Hematopoietic multipotent progenitor cell treated with erythropoietin and hydrocortisone succinate and interleukin-3 and kit ligand, for 15 days (in vitro differentiated cells): ENCODE measurements around the gene RBM44.
A peak's percentile ranks its signal among the peaks of the same experiment; 100 is the strongest.
"Not testable (repeated sequence)": the region's sequence is repeated elsewhere in the genome, so short reads cannot be mapped to it uniquely, and the experiment has no call there.

Experiments used
- DNase-seq: peaks from one replicate; pipeline ENCODE4 v3.0.0-alpha.2; 2015; ENCODE audit warnings: low spot score

The RBM44 gene

DNA sequence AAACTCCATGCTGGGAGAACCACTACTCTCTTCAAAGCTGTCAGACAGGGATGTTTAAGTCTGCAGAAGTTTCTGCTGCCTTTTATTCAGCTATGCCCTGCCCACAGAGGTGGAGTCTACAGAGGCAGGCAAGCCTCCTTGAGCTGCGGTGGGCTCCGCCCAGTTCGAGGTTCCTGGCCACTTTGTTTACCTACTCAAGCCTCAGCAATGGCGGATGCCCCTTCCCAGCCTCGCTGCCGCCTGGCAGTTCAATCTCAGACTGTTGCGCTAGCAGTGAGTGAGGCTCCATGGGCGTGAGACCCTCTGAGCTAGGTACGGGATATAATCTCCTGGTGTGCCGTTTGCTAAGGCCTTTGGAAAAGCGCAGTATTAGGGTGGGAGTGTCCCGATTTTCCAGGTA lies 50.4 kb downstream of the RBM44 start:
- not testable (repeated sequence) for DNase-seq

DNA sequence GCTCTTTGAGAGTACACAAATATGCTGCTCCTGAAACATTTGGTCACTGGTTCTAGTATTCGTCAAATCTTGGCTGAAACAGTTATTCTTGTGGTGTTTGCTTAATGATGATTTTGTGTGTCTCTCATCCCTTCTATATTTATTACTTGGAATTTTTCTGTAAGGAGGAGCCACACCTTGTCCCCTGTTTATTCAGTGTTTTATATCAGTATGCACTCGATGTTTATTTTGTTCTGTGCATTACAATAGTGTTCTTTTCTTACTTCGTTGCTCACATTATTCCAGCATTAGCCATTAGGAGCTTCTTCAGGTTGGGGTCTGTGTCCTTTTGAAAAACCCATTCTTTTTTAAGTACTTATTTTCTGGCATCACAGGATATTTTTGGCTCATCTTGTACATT lies 55.7 kb downstream of the RBM44 start:
- DNase-seq = no peak

DNA sequence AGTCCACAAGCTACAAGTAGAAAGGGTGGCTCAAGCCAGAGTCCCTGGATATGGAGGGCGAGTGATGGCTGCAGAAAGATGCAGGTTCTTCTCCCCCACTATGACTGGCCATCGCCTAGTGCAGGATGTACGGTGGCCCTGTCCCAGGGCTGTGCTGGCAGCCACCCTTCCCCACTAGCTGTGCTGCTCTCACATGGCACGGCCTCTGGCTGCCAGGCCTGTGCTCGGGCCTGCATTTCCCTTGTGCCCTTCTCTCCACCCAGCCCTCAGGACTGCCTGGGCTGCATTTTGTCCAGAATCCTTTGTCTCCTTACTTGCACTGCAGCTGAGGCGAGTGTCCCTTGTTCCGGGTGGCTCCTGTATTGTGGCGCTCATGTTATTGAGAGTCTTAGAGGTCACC lies 59.2 kb downstream of the RBM44 start:
- no peak for DNase-seq

DNA sequence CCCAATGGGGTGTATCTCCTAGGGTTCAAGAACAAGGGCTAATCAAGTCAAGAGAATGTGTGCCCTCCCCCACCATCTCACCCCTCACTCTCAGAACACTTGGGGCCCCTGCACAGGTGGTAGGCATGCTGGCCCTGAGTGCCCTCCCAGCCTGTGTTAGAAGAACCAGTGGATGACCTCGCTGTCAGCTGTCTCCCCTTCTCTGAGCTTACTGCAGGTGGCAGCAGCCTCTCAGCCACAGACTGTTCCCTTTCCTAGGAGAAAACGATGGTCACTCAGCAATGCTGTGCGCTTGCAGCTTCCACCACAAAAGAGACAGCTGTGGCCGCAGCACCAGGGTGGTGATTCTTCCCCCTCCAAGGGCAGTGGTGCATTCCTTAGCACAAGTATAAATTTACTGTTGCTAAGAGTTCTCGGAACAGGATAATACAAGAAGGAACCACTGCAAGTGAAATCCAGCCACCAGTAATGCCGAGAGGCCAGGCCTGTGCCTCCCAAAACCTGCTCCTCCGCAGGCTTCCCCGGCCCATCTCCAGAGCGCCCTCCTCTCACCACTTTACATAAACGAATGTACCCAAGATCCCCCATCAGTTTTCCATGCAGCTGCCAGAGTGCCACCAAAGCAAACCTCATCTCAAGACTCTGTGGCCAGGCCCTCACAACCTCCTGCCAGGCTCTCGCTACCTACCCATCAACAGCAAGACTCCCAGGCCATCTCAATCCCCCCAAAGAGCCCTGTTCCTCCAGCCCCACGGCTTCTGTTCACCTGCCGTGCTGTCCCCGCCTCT lies 59.9 kb downstream of the RBM44 start:
- DNase-seq = peak; percentile 25

DNA sequence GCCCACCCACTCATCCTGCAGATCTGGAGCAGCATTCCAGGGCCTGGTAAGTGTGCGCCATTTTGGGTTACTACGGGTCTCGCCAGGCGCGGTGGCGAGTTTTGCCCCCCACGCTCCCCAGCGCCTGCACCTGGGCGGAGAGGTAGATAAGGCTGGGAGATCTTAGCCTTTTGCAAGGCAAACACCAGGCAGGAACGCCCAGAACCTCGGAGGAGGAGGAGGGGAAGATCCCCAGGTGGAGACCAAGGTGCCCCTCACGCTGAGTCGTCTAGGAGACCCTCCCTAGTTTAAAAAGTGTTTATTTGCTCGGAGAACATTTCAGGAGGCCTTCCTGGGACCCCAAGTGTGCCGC lies 60.5 kb downstream of the RBM44 start:
- DNase-seq = no peak

DNA sequence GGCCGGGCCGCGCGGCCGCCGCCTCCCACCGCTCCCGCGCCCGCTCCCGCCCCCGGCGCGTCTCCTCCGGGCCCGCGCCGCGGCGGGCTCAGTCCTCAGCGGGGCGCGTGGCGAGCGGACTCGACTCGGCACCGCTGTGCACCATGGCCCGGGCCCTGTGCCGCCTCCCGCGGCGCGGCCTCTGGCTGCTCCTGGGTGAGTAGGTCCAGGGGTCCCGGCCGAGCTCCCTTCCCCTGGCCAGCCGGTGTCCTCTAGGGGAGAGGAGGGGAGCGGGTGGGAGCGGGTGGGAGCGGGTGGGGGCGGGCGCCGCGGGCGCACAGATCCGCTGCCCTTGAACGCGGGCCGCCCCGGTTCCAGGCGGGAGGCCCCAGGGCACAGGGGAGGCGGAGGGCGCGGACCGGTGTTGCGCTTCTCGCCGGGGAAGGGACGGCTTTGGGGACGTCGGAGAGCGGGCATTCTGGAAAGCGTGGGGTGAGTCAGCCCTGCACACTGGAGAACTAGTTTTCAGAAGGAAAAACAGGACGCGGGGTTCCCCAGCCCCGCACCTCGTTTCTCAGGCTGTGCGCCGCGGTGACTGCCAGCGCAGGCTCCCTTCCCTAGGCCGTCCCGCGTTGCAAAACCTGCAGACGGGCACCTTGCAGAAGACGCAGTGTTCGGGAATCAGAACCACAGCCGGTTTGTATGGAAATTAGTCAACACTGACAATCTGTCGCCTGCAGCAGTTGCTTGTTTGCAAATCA lies 61.1 kb downstream of the RBM44 start, which contains the start of gene RAMP1:
RAMP1 (plus strand) TSS at position 91 of the 740 bp plus-strand sequence; CDS start at position 144, 53 bp downstream.
- no peak for DNase-seq

DNA sequence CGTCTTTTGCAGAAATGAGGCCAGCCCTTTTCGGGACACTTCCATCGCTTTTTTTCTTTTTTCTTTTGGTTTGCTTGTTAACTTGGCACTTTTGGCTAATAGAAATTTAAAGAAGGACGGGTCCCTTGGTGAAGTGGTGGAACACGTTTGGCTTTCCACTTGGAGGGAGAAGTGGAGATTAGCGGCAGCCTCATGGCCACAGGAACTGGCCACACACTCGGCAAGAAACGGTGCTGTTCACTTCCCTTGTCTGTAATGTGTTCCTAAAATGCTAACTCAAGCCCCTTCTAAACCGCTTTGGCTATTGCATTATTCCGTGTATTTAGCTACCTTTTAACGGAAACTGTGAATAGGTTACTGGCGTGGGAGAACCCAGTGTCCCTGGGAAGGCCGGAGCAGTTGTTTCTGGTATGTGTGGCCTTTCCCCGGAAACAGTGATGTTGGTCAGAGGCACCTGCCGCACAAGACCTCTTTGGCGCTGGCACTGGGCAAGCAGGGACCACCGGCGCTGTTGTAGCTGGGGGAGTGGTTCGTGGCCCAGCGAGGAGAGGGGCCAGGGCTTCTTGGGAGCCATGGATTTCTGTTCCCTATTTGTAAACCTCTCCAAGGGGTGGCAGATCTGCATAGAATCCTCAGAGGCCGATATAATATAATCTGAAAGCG lies 61.8 kb downstream of the RBM44 start:
- DNase-seq = no peak

DNA sequence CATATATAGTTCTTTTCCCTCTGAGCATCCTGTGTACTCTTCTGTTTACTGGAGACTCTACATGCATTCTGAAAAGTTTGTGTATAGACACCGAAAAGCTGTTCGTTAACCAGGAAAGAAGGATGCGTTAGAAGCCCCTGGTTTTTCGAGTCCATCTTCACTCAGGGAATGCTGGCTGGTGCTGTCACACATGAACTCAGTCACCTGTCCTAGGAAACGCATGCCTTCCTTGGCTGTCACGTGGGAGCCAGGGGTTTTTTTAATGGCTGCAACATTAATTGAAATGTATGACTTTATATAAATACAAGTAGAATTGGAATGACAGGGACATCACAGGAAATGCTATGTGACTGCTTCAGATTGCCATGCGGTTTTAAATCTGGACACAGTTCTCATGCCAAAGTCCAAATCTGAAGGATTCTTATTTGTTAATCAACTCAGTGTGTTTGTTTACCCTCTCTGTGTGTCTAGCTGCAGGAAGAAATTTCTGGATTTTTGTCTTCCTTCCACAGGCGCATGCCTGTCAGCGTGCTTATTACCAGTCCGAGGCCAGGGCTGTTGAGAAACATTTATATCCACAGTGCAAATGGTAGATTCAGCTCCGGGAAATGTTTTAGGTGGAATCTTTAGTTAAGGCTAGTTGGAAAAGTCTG lies 63.4 kb downstream of the RBM44 start:
- no peak for DNase-seq

DNA sequence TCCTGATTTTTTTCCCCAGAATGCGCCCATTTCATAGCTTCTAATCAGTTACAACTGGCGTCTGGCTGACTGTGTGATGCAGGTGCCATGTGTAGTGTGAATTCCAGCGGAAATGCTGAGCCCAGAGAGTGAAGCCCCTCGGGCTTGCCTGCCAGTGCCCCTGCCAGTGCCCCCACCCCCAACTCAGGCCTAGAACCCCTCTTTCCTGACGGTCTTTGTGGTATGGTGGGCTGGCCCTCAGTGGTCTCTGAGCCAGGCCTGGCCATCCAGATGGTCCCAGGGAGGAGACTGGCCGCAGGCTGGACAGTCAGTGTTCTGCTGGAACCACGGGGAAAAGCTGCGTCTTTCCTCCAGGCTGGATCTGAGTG lies 63.9 kb downstream of the RBM44 start:
- no peak for DNase-seq

DNA sequence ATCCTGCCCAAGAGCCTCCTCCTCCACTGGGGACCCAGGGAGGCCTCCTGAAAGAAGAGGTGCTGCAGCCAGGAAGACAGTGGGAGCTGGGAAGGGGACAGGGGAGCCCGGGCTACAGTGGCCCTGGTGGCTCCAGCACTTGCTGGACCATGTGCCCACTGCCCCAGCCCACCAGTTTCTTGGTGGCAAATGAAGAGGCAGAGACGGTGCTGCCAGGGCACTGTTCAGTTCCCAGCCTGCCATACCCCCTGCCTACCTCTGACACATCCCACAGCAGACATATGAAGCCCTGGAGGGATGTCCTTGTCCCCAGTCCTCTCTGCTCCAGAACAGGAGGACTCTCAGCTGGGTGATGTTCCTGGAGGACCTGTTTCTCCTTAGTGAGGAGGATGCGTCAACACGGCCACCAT lies 64.5 kb downstream of the RBM44 start:
- DNase-seq = no peak

DNA sequence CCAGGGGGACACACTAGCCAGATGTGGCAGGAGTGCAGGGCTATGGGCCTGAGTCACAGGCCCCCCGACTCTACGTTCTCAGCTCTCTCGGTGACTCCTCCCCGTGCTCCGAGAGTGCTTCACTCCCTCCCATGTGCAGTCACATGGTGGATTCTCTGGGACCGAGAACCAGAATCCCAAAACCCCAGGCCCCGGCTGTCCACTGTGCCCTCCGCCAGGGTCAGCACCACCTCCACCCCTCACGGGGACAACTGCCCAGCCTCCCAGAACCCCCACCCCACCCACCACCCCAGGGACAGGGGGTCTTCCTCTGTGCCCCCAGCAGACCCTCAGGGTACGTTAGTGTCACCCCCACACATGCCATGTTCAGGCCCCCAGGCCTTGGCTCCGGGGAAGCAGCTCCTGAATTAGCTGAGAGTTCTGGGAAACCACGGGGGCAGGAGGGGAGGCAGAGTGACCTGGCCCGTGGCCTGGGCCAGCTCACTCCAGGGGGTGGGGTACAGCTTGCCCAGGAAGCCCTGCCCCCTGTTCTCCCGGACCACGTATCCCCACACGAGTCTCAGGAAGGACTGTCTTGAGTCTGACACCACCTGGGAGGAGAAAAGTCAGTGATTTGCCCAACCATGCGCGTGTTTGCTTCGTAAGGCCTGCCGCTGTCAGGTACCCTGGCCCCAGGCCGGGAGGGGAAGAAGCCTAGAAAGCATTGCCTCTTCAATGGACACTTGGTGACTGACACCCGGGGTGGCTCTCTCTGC lies 65.3 kb downstream of the RBM44 start:
- no peak for DNase-seq

DNA sequence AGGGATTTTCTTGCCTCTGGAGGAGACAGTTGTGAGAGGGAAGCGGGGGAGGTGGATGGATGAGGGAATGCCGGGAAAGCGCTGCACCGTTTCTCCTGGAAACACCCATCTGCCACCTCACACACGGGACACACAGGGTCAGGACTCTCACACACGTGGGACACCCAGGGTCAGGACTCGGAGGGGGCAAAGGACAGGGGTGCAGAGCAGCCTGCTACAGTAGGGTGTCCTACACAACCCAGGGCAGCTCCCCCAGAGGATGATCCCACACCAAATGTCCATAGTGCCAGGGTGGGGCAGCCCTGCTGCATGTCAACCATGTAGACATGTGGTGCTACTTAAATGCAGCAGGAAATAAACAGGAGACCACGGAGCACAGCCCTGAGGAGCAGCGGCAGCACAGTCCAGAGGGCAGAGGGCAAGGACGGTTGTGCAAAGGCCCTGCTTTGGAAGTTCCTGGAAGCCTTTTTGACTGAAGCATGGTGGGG lies 65.9 kb downstream of the RBM44 start:
- no peak for DNase-seq

DNA sequence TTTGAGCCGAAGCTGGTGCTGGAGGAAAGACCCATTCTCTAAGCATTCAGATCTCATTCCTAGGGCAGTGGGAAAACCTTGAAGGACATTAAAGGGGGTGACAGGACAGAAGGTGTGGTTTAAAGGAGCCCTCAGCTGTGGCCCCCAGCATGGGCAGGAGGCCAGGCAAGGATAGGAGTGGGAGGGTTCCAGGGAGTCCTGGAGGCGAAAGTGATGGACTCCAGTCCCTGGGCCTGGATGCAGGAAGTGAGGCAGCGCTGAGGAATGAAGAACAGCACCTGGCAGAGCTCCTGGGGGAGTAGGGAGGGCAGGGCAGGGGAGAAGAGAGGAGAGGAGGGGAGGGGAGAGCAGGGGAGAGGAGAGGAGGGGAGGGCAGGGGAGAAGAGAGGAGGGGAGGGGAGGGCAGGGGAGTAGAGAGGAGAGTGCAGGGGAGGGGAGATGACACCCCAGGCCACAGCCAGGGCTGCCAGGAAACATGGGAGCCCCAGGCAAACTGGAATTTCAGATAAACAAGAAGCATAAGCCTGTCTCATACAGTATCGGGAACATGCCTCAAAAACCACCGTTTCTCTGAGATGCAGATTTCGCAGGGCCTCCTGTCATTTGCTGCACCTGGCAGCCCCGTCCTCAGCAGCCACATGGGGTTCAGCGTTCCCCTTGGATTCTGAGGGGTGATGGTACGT lies 66.5 kb downstream of the RBM44 start:
- DNase-seq = no peak

DNA sequence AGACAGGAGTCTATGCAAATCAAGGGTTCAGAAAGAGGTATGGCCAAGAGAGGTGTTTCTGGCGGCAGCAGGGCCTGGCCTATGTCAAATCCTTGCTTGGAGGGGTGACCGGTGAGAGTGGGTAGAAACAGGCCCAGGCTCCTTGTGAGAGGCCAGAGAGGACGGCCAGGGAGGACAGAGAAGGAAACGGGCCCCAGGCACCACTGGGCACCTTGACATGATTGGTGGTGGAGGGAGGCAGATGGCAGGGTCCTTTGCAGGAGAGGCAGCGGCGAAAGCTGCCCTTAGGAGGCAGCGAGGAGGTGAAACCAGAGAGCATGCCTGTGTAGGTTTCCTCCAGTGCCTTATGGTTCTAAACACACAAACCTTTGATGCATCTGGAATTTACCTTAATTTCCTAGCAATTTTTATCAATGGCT lies 67.1 kb downstream of the RBM44 start:
- no peak for DNase-seq

DNA sequence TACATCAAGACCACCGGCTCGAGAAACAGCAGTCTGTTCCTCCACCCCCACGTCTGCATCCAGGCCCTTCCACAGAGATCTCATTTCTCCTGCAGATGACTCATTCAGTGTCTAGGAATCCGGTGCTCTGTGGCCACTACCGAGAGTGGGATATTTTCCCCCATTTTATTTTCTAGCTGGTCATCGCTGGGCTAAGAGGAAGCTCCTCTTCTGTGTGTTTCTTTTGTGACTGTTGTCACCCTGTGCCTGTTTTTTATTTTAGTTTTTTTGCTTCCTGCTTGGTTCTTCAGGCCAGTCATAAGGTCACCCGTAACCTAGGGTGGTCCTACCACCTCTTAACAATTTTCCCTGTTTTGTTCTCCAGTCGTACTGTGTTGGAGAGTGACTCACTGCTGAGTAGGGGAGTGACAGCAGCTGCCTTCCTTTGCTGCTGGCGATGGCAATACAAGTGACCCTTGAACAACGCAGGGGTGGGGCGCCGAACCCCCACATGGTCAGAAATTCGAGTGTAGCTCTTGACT lies 67.6 kb downstream of the RBM44 start:
- no peak for DNase-seq

DNA sequence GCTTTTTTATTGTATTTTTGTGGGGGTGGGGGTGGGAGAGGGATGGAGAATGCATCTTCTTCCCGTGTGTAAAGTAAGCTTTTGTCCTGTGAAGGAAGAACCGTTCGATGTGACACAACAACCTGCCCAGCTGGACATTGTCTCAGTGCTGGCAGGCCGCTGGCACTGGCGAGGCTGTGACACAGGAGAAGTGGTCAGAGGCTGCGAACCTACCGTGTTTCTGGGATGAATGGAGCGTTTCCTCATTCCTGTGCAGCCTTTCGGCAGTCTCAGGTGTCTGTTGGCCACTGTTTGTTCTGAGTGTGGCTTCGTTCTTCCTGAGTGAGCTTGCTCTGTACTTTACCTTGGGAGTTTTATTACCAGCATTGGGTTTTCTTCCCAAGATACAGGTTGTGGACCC lies 68.9 kb downstream of the RBM44 start:
- no peak for DNase-seq

DNA sequence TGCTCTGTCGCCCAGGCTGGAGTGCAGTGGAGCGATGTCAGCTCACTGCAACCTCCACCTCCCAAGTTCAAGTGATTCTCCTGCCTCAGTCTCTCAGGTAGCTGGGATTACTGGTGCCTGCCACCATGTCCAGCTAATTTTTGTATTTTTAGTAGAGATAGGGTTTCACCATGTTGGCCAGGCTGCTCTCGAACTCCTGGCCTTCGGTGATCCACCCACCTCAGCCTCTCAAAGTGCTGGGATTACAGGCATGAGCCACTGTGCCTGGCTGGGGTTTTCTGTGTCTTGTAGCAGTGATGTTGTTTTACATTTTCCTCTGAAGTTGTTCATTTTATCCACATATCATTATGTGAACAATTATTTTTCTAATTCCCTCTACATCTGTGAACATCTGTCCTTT lies 69.5 kb downstream of the RBM44 start:
- DNase-seq = not testable (repeated sequence)

DNA sequence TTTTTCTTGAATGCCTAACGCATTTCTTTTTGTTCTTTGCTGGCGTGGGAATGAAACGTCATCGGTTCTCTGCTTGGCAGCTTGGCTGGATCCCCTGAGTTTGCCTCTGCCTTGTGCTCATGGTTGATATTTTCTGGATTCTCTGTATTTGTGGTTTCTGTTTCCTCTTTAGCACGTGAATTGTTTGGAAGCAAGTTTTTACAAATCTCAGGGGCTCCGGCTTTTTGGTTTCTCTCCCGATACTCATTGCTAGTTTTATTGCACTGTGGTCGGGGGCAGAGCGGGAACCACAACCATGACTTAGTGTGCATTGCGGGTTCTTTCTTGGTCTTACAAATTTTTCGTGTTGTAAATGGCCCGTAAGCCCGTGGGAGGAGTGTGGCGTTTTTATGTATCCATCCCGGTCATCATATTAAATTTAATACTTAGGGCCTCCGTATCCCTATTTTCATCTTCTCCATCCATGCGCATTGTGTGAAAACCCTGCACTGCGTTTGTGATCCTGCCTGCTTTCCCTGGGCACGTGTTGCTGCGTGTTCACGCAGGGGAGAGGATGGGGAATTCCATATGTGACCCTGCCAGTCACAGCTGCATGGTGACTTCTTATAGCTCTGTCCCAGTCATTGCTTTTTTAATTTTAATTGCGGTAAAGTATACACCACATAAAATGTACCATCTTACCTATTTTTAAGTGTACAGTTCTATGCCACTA lies 70.2 kb downstream of the RBM44 start:
- DNase-seq = no peak

DNA sequence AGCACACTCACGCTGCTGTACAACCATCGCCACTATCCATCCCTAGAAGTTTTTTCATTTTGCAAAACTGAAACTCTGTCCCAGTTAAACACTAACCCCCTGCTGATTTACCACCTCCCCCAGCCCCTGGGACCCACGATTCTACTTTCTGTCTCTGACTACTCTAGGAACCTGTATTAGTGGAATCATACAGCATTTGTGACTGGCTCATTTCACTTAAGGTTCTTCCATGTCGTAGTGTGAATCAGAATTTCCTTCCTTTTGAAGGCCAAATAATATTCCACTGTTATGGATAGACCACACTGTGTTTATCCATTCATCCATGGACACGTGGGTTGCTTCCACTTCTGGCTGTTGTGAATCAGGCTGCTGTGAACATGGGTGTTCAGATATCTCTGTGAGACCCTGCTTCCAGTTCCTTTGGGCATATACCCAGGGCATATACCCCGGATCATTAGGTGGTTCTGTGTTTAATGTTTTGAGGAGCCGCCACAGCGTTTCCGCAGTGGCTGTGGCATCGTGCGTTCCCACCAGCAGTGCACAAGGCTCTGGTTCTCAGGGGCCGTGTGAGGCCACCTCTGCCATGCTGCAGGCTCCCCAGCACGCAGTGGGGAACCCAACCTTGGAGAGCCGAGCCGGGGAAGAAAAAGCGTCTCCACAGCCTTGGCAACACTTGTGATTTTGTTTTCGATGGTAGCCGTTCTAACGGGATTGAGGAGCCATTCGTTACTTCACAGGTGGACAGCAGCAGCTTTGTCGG lies 70.9 kb downstream of the RBM44 start:
- no peak for DNase-seq
